HG02840 (cell line): ENCODE results near the gene JUN.

Experiments used
- ATAC-seq: cut with Tn5 transposase; IDR thresholded peaks from one replicate; pipeline ENCODE4 v1.9.1; 2021; ENCODE audit warnings: mild to moderate bottlenecking, moderate library complexity, moderate number of reproducible peaks; ENCODE audit not compliant: unreplicated experiment, low FRiP score

JUN gene

GRCh38 chr1:58783993-58784757 is at the start of gene JUN:
TSS of gene JUN (minus strand) at chr1:58784047. CDS start at chr1:58783070, 977 bp downstream.
- peak; percentile 74 for ATAC-seq

- ATAC-seq: no peak
Measured at GRCh38 chr1:58833166-58833565, 49.3 kb upstream of the JUN start.

GRCh38 chr1:58830291-58830690 is 46.4 kb upstream of the JUN start:
- no peak for ATAC-seq

GRCh38 chr1:58829866-58830265 is 46.0 kb upstream of the JUN start:
- ATAC-seq: no peak

GRCh38 chr1:58827298-58827697 is 43.5 kb upstream of the JUN start:
- ATAC-seq: no peak

GRCh38 chr1:58824753-58825389 is 41.0 kb upstream of the JUN start:
- no peak for ATAC-seq

GRCh38 chr1:58823481-58824010 is 39.7 kb upstream of the JUN start:
- ATAC-seq: no peak

- ATAC-seq: no peak
Measured at GRCh38 chr1:58821309-58821708, 37.5 kb upstream of the JUN start.

GRCh38 chr1:58818976-58819375 is 35.1 kb upstream of the JUN start:
- ATAC-seq: no peak

- no peak for ATAC-seq
Measured at GRCh38 chr1:58818075-58818474, 34.2 kb upstream of the JUN start.

- no peak for ATAC-seq
Measured at GRCh38 chr1:58816747-58817221, 32.9 kb upstream of the JUN start.

GRCh38 chr1:58816072-58816746 is 32.4 kb upstream of the JUN start:
- peak; percentile 75 for ATAC-seq

- ATAC-seq: peak; percentile 30
Measured at GRCh38 chr1:58815686-58816071, 31.8 kb upstream of the JUN start.

GRCh38 chr1:58815069-58815685 is 31.3 kb upstream of the JUN start:
- ATAC-seq: peak; percentile 60

- ATAC-seq: no peak
Measured at GRCh38 chr1:58814251-58815068, 30.6 kb upstream of the JUN start.

GRCh38 chr1:58813801-58814200 is 30.0 kb upstream of the JUN start:
- ATAC-seq: no peak

GRCh38 chr1:58813361-58813760 is 29.5 kb upstream of the JUN start:
- no peak for ATAC-seq

GRCh38 chr1:58812926-58813325 is 29.1 kb upstream of the JUN start:
- ATAC-seq: no peak

- no peak for ATAC-seq
Measured at GRCh38 chr1:58812468-58812867, 28.6 kb upstream of the JUN start.

GRCh38 chr1:58811303-58811702 is 27.5 kb upstream of the JUN start:
- no peak for ATAC-seq
